ENCODE data around the gene KLHL4. TPM values are rescaled to one million over a fixed set of nuclear protein-coding genes. Genes with fewer than 3 reads are reported as not detected.
"Not testable (repeated sequence)": the region's sequence is repeated elsewhere in the genome, so short reads cannot be mapped to it uniquely, and the experiment has no call there.

KLHL4 gene
- polyA plus RNA-seq (ENCODE audit: insufficient read length), result 9.4 TPM

- DNase-seq, result peak; percentile 23
Measured at GRCh38 chrX:87517571-87518141, at the start of gene KLHL4. Gene KLHL4, plus strand, starts transcription at chrX:87517802. Its CDS starts 92 bp downstream, at chrX:87517894.

GRCh38 chrX:87468941-87469340, 48.7 kb upstream of the KLHL4 start:
- no peak for DNase-seq

GRCh38 chrX:87475793-87476192, 41.8 kb upstream of the KLHL4 start:
- DNase-seq, result no peak

- not testable (repeated sequence) for DNase-seq
Measured at GRCh38 chrX:87478703-87479102, 38.9 kb upstream of the KLHL4 start.

- DNase-seq, result no peak
Measured at GRCh38 chrX:87489071-87489470, 28.5 kb upstream of the KLHL4 start.

GRCh38 chrX:87515836-87516235, 1.8 kb upstream of the KLHL4 start:
- DNase-seq, result no peak

- DNase-seq, result no peak
Measured at GRCh38 chrX:87516717-87517121, 883 bp upstream of the KLHL4 start.

- DNase-seq, result no peak
Measured at GRCh38 chrX:87518504-87518903, 902 bp downstream of the KLHL4 start.

GRCh38 chrX:87525771-87526229, 8.2 kb downstream of the KLHL4 start:
- no peak for DNase-seq

GRCh38 chrX:87526281-87526680, 8.7 kb downstream of the KLHL4 start:
- DNase-seq, result no peak

GRCh38 chrX:87528487-87528886, 10.9 kb downstream of the KLHL4 start:
- DNase-seq, result no peak

- no peak for DNase-seq
Measured at GRCh38 chrX:87571964-87572363, 54.4 kb downstream of the KLHL4 start.

GRCh38 chrX:87572901-87573300, 55.3 kb downstream of the KLHL4 start:
- no peak for DNase-seq

- DNase-seq, result no peak
Measured at GRCh38 chrX:87578978-87579377, 61.4 kb downstream of the KLHL4 start.

- DNase-seq, result no peak
Measured at GRCh38 chrX:87580862-87581261, 63.3 kb downstream of the KLHL4 start.

GRCh38 chrX:87582453-87582852, 64.9 kb downstream of the KLHL4 start:
- no peak for DNase-seq

GRCh38 chrX:87583679-87584078, 66.1 kb downstream of the KLHL4 start:
- DNase-seq, result no peak

GRCh38 chrX:87616371-87616770, 98.8 kb downstream of the KLHL4 start:
- peak; percentile 21 for DNase-seq

- DNase-seq, result no peak
Measured at GRCh38 chrX:87621697-87622096, 104.1 kb downstream of the KLHL4 start.

GRCh38 chrX:87626996-87627395, 109.4 kb downstream of the KLHL4 start:
- no peak for DNase-seq

- no peak for DNase-seq
Measured at GRCh38 chrX:87634361-87634760, 116.8 kb downstream of the KLHL4 start.

GRCh38 chrX:87636533-87636932, 118.9 kb downstream of the KLHL4 start:
- DNase-seq, result no peak

- not testable (repeated sequence) for DNase-seq
Measured at GRCh38 chrX:87641439-87641838, 123.8 kb downstream of the KLHL4 start.

- DNase-seq, result no peak
Measured at GRCh38 chrX:87661761-87662160, 144.2 kb downstream of the KLHL4 start.

GRCh38 chrX:87663421-87663820, 145.8 kb downstream of the KLHL4 start:
- DNase-seq, result no peak
